CD14-positive monocyte (primary cell): ENCODE data around the gene AQR. TPM values are rescaled to one million over a fixed set of nuclear protein-coding genes. Genes with fewer than 3 reads are reported as not detected.

Experiments used
- DNase-seq, 3 donors: peaks; one replicate each; pipeline ENCODE4 v3.0.0-alpha.2; 2011 to 2022
- H2AFZ ChIP-seq: 2 replicates; pipeline ENCODE4 v1.6.0; 2012; ENCODE audit warnings: mild to moderate bottlenecking, low read depth, low read length, inconsistent platforms; ENCODE audit not compliant: insufficient read depth, poor library complexity, severe bottlenecking
- H3K27ac ChIP-seq, 2 donors: 1 replicate in 1 of 2; 2 replicates in 1 of 2; pipeline ENCODE4 v1.5.1; 2012 to 2013; ENCODE audit warnings: low read length in 2 of 2, control low read depth in 1 of 2, inconsistent platforms in 1 of 2, low read depth in 1 of 2, mild to moderate bottlenecking in 1 of 2
- H3K27me3 ChIP-seq, 2 donors: one replicate each; pipeline versions ENCODE4 v1.6.0 to v1.6.1; 2011 to 2013; ENCODE audit warnings: low read length in 2 of 2; ENCODE audit not compliant: control insufficient read depth in 2 of 2, insufficient read depth in 2 of 2
- H3K36me3 ChIP-seq, 2 donors: replicated peaks in 1 of 2; 1 replicate in 1 of 2; 2 replicates in 1 of 2; pipeline versions ENCODE4 v1.5.1 to v1.6.1; 2012 to 2013; ENCODE audit warnings: low read length in 2 of 2, control low read depth in 1 of 2, inconsistent platforms in 1 of 2, mild to moderate bottlenecking in 1 of 2; ENCODE audit not compliant: insufficient read depth in 2 of 2, control insufficient read depth in 1 of 2
- H3K4me1 ChIP-seq, 2 donors: 1 replicate in 1 of 2; 2 replicates in 1 of 2; pipeline versions ENCODE4 v1.5.1 to v1.6.1; 2012 to 2013; ENCODE audit warnings: low read length in 2 of 2, control low read depth in 1 of 2, inconsistent platforms in 1 of 2, mild to moderate bottlenecking in 1 of 2, moderate library complexity in 1 of 2; ENCODE audit not compliant: insufficient read depth in 2 of 2, control insufficient read depth in 1 of 2
- H3K4me2 ChIP-seq: replicated peaks from 2 replicates; pipeline ENCODE3; 2012; ENCODE audit warnings: low read length, moderate library complexity, mild to moderate bottlenecking; ENCODE audit not compliant: poor library complexity, severe bottlenecking; ENCODE audit errors: extremely low read depth
- H3K4me3 ChIP-seq, 3 experiments: fragments of 200-600 bp in 1 of 3; sonication (generic) in 1 of 3; replicated peaks in 1 of 3; 1 replicate in 2 of 3; 2 replicates in 1 of 3; pipeline ENCODE4 v1.5.1; 2011 to 2013; ENCODE audit warnings: low read length in 3 of 3, mild to moderate bottlenecking in 3 of 3, control low read depth in 2 of 3, low read depth in 2 of 3, inconsistent platforms in 1 of 3, moderate library complexity in 1 of 3
- H3K79me2 ChIP-seq: 2 replicates; pipeline ENCODE4 v1.6.0; 2012; ENCODE audit warnings: mild to moderate bottlenecking, control low read depth, inconsistent platforms, low read length, moderate library complexity; ENCODE audit not compliant: insufficient read depth
- H3K9ac ChIP-seq: 2 replicates; pipeline ENCODE4 v1.6.0; 2017; ENCODE audit warnings: low read length, mild to moderate bottlenecking; ENCODE audit not compliant: insufficient read depth, poor library complexity, severe bottlenecking
- H3K9me3 ChIP-seq, 2 donors: replicated peaks in 1 of 2; 1 replicate in 1 of 2; 2 replicates in 1 of 2; pipeline versions ENCODE4 v1.5.1 to v1.6.1; 2012 to 2013; ENCODE audit warnings: low read length in 2 of 2, control low read depth in 1 of 2; ENCODE audit not compliant: control insufficient read depth in 1 of 2, insufficient read depth in 1 of 2
- H4K20me1 ChIP-seq: 2 replicates; pipeline ENCODE4 v1.6.0; 2012; ENCODE audit warnings: mild to moderate bottlenecking, low read length, control low read depth, moderate library complexity; ENCODE audit not compliant: insufficient read depth
- H3K27ac Mint-ChIP-seq, 7 donors: one replicate each; pipeline ENCODE4 v1.8.0; 2020; ENCODE audit warnings: mild to moderate bottlenecking in 7 of 7, mixed read lengths in 7 of 7, moderate library complexity in 6 of 7, inconsistent platforms in 2 of 7
- H3K27me3 Mint-ChIP-seq, 3 donors: one replicate each; pipeline ENCODE4 v1.8.0; 2021 to 2022; ENCODE audit warnings: low read depth in 3 of 3, mild to moderate bottlenecking in 3 of 3, mixed read lengths in 3 of 3, moderate library complexity in 3 of 3, inconsistent platforms in 1 of 3
- H3K36me3 Mint-ChIP-seq, 2 donors: one replicate each; pipeline ENCODE4 v1.8.0; 2020; ENCODE audit warnings: mixed read lengths in 2 of 2, inconsistent platforms in 1 of 2, mild to moderate bottlenecking in 1 of 2
- H3K4me1 Mint-ChIP-seq: one replicate; pipeline ENCODE4 v1.8.0; 2020; ENCODE audit warnings: mild to moderate bottlenecking, mixed read lengths
- H3K4me3 Mint-ChIP-seq, 2 donors: one replicate each; pipeline ENCODE4 v1.8.0; 2020; ENCODE audit warnings: mild to moderate bottlenecking in 2 of 2, mixed read lengths in 2 of 2, moderate library complexity in 1 of 2
- H3K9me3 Mint-ChIP-seq, 7 donors: one replicate each; pipeline ENCODE4 v1.8.0; 2020 to 2022; ENCODE audit warnings: mixed read lengths in 7 of 7, mild to moderate bottlenecking in 6 of 7, moderate library complexity in 6 of 7, inconsistent platforms in 2 of 7
- WGBS: methylation state at CpG from one replicate; pipeline ENCODE4 v1.1.5; 2013; ENCODE audit warnings: missing lambda C conversion rate; ENCODE audit not compliant: insufficient coverage; 5-methylcytosine and 5-hydroxymethylcytosine counted together
- intact Hi-C, 2 donors: fragments of 100-400 bp; cut with micrococcal nuclease; formaldehyde crosslinking; loops; one replicate each; pipeline versions ENCODE4 v1.15.0 to v1.15.1; 2023
- polyA plus RNA-seq, 3 donors: library from polyadenylated mRNA; depleted of rRNA in 1 of 3; unstranded in 2 of 3; stranded (reverse) in 1 of 3; fragments of 300-500 nt in 2 of 3; fragments of >200 nt in 1 of 3; fragmentation: Illumina TruSeq in 2 of 3; gene quantifications; 1 replicate in 2 of 3; 2 replicates in 1 of 3; pipeline ENCODE4 v1.2.3, GENCODE V29; 2012 to 2021
- TF ChIP-seq, protein P1 (sequence below): fragments of 200-600 bp; IDR thresholded peaks from one replicate; pipeline ENCODE4 v1.8.0; 2022; ENCODE audit warnings: antibody characterized with exemption, mild to moderate bottlenecking

AQR gene
- polyA plus RNA-seq, 3 donors = 8.4 to 26.4 (median 16.8) TPM

GRCh38 chr15:34820110-34820509 lies 149.4 kb downstream of the AQR start:
- H3K4me3 ChIP-seq = no peak overlapping the region
- H3K79me2 ChIP-seq = no peaks in the 10 kb centered on the region
- no peaks in the 10 kb centered on the region for H3K36me3 ChIP-seq
- no peaks in the 10 kb centered on the region for H4K20me1 ChIP-seq
- Mint-ChIP-seq H3K4me1 (no peaks in the 10 kb centered on the region), H3K4me3 (no peak overlapping the region), H3K36me3 (no peaks in the 10 kb centered on the region), H3K27me3 (peaks cover 7 to 15% (median 9%) of the 10 kb centered on the region in 3 donors), H3K9me3 (peaks cover 0 to 4% (median 3%) of the 10 kb centered on the region in 7 donors), H3K27ac (no peak overlapping the region)
- no peak for DNase-seq
- no peak overlapping the region for H3K9ac ChIP-seq
- H3K4me1 ChIP-seq = no peaks in the 10 kb centered on the region
- no peaks in the 10 kb centered on the region for H3K9me3 ChIP-seq
- H3K27me3 ChIP-seq = no peaks in the 10 kb centered on the region
- TF ChIP-seq, protein P1, sequence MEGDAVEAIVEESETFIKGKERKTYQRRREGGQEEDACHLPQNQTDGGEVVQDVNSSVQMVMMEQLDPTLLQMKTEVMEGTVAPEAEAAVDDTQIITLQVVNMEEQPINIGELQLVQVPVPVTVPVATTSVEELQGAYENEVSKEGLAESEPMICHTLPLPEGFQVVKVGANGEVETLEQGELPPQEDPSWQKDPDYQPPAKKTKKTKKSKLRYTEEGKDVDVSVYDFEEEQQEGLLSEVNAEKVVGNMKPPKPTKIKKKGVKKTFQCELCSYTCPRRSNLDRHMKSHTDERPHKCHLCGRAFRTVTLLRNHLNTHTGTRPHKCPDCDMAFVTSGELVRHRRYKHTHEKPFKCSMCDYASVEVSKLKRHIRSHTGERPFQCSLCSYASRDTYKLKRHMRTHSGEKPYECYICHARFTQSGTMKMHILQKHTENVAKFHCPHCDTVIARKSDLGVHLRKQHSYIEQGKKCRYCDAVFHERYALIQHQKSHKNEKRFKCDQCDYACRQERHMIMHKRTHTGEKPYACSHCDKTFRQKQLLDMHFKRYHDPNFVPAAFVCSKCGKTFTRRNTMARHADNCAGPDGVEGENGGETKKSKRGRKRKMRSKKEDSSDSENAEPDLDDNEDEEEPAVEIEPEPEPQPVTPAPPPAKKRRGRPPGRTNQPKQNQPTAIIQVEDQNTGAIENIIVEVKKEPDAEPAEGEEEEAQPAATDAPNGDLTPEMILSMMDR = no peak
- no peak overlapping the region for H2AFZ ChIP-seq
- intact Hi-C loops = no loop called here
- no peak overlapping the region for H3K4me2 ChIP-seq
- 90% methylated on average over 2 of the region's 5 CpGs for WGBS
- no peak overlapping the region for H3K27ac ChIP-seq

- Mint-ChIP-seq H3K36me3 (no peaks in the 10 kb centered on the region), H3K27ac (no peak overlapping the region), H3K9me3 (peaks cover 0 to 7% (median 2%) of the 10 kb centered on the region in 7 donors), H3K27me3 (peaks cover 8 to 13% (median 10%) of the 10 kb centered on the region in 3 donors), H3K4me3 (no peak overlapping the region), H3K4me1 (no peaks in the 10 kb centered on the region)
- DNase-seq = no peak
- TF ChIP-seq, protein P1 = no peak
- Histone ChIP-seq H3K27ac (no peak overlapping the region), H3K4me1 (no peaks in the 10 kb centered on the region), H3K9me3 (no peaks in the 10 kb centered on the region), H3K4me3 (no peak overlapping the region), H3K4me2 (no peak overlapping the region), H3K27me3 (no peaks in the 10 kb centered on the region), H3K9ac (no peak overlapping the region), H2AFZ (no peak overlapping the region), H4K20me1 (no peaks in the 10 kb centered on the region), H3K36me3 (no peaks in the 10 kb centered on the region), H3K79me2 (no peaks in the 10 kb centered on the region)
- intact Hi-C loops = no loop called here
- WGBS = no CpG with 5 or more reads among the region's 1 CpG
These were observed 151.0 kb downstream of the AQR start for GRCh38 chr15:34818526-34818925.
